ENCODE measurements around the gene TPM1. TPM values are rescaled to one million over a fixed set of nuclear protein-coding genes. Genes with fewer than 3 reads are reported as not detected.

TPM1 gene
- total and polyA plus RNA-seq, 7 donors = 1,097 to 5,131 (median 2,822) TPM

GRCh38 chr15:63080634-63081250, 38.2 kb downstream of the TPM1 start:
- Histone ChIP-seq H3K4me1 (peaks cover 15% of the 10 kb centered on the region), H3K4me3 (no peak overlapping the region), H3K36me3 (ENCODE audit: insufficient read depth in 1 of 2, low read depth in 1 of 2) (no peaks in the 10 kb centered on the region), H3K9me3 (no peaks in the 10 kb centered on the region), H3K27ac (peak overlapping the region; percentile 67), H3K27me3 (ENCODE audit: insufficient read depth in 3 of 3, low read length in 2 of 3) (peaks cover 0 to 3% (median 0%) of the 10 kb centered on the region in 3 donors)
- intact Hi-C loops (cut with DNase I) = no loop called here
- DNase-seq (no peak), ATAC-seq (peak; percentile 60 to 83 (median 80))
- 28 to 44% (median 37%) methylated on average over 10 of the region's 10 CpGs for WGBS, 3 donors
- TF ChIP-seq CTCF (IDR thresholded peaks at IDR 0.05) = no peak

- H3K36me3 ChIP-seq (ENCODE audit: insufficient read depth in 1 of 2, low read depth in 1 of 2) = no peaks in the 10 kb centered on the region
- no peaks in the 10 kb centered on the region for H3K9me3 ChIP-seq
- H3K4me1 ChIP-seq = peaks cover 15% of the 10 kb centered on the region
- WGBS, 3 donors = 90 to 94% (median 94%) methylated on average over 4 of the region's 4 CpGs
- H3K4me3 ChIP-seq = no peak overlapping the region
- no peaks in the 10 kb centered on the region for H3K27me3 ChIP-seq (ENCODE audit: insufficient read depth in 3 of 3, low read length in 2 of 3)
- no peak for ATAC-seq
- no peak for TF ChIP-seq CTCF (IDR thresholded peaks at IDR 0.05)
- H3K27ac ChIP-seq = no peak overlapping the region
- DNase-seq = no peak
- intact Hi-C loops (cut with DNase I) = no loop called here
Measured at GRCh38 chr15:63082366-63082765, 39.8 kb downstream of the TPM1 start.

- Histone ChIP-seq H3K27me3 (ENCODE audit: insufficient read depth in 3 of 3, low read length in 2 of 3) (no peaks in the 10 kb centered on the region), H3K4me3 (no peak overlapping the region), H3K27ac (no peak overlapping the region), H3K36me3 (ENCODE audit: insufficient read depth in 1 of 2, low read depth in 1 of 2) (no peaks in the 10 kb centered on the region), H3K9me3 (no peaks in the 10 kb centered on the region), H3K4me1 (peaks cover 11% of the 10 kb centered on the region)
- intact Hi-C loops (cut with DNase I) = no loop called here
- 75 to 82% (median 76%) methylated on average over 12 of the region's 12 CpGs for WGBS, 3 donors
- DNase-seq (no peak), ATAC-seq (no peak)
- TF ChIP-seq CTCF (IDR thresholded peaks at IDR 0.05) = no peak
Measured at GRCh38 chr15:63083044-63083443, 40.5 kb downstream of the TPM1 start.

GRCh38 chr15:63083541-63083940, 41.0 kb downstream of the TPM1 start:
- TF ChIP-seq CTCF (IDR thresholded peaks at IDR 0.05) = no peak
- no peak for ATAC-seq
- WGBS, 3 donors = 86 to 89% (median 86%) methylated on average over 11 of the region's 11 CpGs
- Histone ChIP-seq H3K9me3 (no peaks in the 10 kb centered on the region), H3K4me1 (peaks cover 11% of the 10 kb centered on the region), H3K4me3 (no peak overlapping the region), H3K36me3 (ENCODE audit: insufficient read depth in 1 of 2, low read depth in 1 of 2) (no peaks in the 10 kb centered on the region), H3K27ac (no peak overlapping the region), H3K27me3 (ENCODE audit: insufficient read depth in 3 of 3, low read length in 2 of 3) (no peaks in the 10 kb centered on the region)
- intact Hi-C loops (cut with DNase I) = no loop called here
- no peak for DNase-seq

- ATAC-seq = no peak
- H3K9me3 ChIP-seq = no peaks in the 10 kb centered on the region
- TF ChIP-seq CTCF (IDR thresholded peaks at IDR 0.05) = no peak
- intact Hi-C loops (cut with DNase I) = no loop called here
- H3K36me3 ChIP-seq (ENCODE audit: insufficient read depth in 1 of 2, low read depth in 1 of 2) = no peaks in the 10 kb centered on the region
- 95 to 100% (median 98%) methylated on average over 1 of the region's 1 CpG for WGBS, 3 donors
- H3K27ac ChIP-seq = no peak overlapping the region
- H3K4me1 ChIP-seq = peaks cover 6% of the 10 kb centered on the region
- no peaks in the 10 kb centered on the region for H3K27me3 ChIP-seq (ENCODE audit: insufficient read depth in 3 of 3, low read length in 2 of 3)
- no peak overlapping the region for H3K4me3 ChIP-seq
- no peak for DNase-seq
Measured at GRCh38 chr15:63084806-63085205, 42.3 kb downstream of the TPM1 start.
